GM23248 (cell line): ENCODE data around the gene PLEKHA6. TPM values are rescaled to one million over a fixed set of nuclear protein-coding genes. Genes with fewer than 3 reads are reported as not detected.
"Not testable (repeated sequence)": the region's sequence is repeated elsewhere in the genome, so short reads cannot be mapped to it uniquely, and the experiment has no call there.

Experiments used
- DNase-seq: peaks from one replicate; pipeline ENCODE4 v3.0.0-alpha.2; 2015
- H2AFZ ChIP-seq: fragments of 200-600 bp; sonication (generic); 2 replicates; pipeline ENCODE4 v1.6.1; 2016; ENCODE audit warnings: antibody characterized with exemption
- H3F3A ChIP-seq: fragments of 200-600 bp; sonication (generic); 2 replicates; pipeline ENCODE4 v1.6.1; 2016; ENCODE audit warnings: mild to moderate bottlenecking, antibody characterized with exemption, mixed run types; ENCODE audit not compliant: insufficient read depth
- H3K27ac ChIP-seq: fragments of 200-600 bp; sonication (generic); 2 replicates; pipeline ENCODE4 v1.5.1; 2016; ENCODE audit warnings: mild to moderate bottlenecking
- H3K27me3 ChIP-seq: fragments of 200-600 bp; sonication (generic); replicated peaks from 2 replicates; pipeline ENCODE4 v1.6.1; 2016; ENCODE audit warnings: mild to moderate bottlenecking; ENCODE audit not compliant: insufficient read depth
- H3K36me3 ChIP-seq: fragments of 200-600 bp; sonication (generic); 2 replicates; pipeline ENCODE4 v1.6.1; 2016; ENCODE audit warnings: low read depth, mild to moderate bottlenecking
- H3K4me1 ChIP-seq: fragments of 200-600 bp; sonication (generic); 2 replicates; pipeline ENCODE4 v1.6.1; 2016; ENCODE audit warnings: mild to moderate bottlenecking; ENCODE audit not compliant: insufficient read depth
- H3K4me2 ChIP-seq: fragments of 200-600 bp; sonication (generic); one replicate; pipeline ENCODE4 v1.6.1; 2016; ENCODE audit warnings: mild to moderate bottlenecking; ENCODE audit not compliant: unreplicated experiment
- H3K4me3 ChIP-seq: fragments of 200-600 bp; sonication (generic); 2 replicates; pipeline ENCODE4 v1.5.1; 2016; ENCODE audit warnings: mild to moderate bottlenecking
- H3K79me2 ChIP-seq: fragments of 200-600 bp; sonication (generic); 2 replicates; pipeline ENCODE4 v1.6.1; 2016; ENCODE audit warnings: mild to moderate bottlenecking; ENCODE audit not compliant: insufficient read depth
- H3K9ac ChIP-seq: fragments of 200-600 bp; sonication (generic); 2 replicates; pipeline ENCODE4 v1.6.1; 2016; ENCODE audit warnings: mild to moderate bottlenecking
- H3K9me2 ChIP-seq: fragments of 200-600 bp; sonication (generic); 2 replicates; pipeline ENCODE4 v1.6.1; 2016; ENCODE audit warnings: mixed run types, mild to moderate bottlenecking, moderate library complexity; ENCODE audit not compliant: insufficient read depth
- H3K9me3 ChIP-seq: fragments of 200-600 bp; sonication (generic); one replicate; pipeline ENCODE4 v1.6.1; 2017; ENCODE audit warnings: low read depth
- H4K20me1 ChIP-seq: fragments of 200-600 bp; sonication (generic); 2 replicates; pipeline ENCODE4 v1.6.0; 2016; ENCODE audit not compliant: insufficient read depth
- EZH2 ChIP-seq: fragments of 200-600 bp; sonication (generic); IDR thresholded peaks from 2 replicates; pipeline ENCODE4 v1.6.1; 2018; ENCODE audit warnings: antibody characterized with exemption, mild to moderate bottlenecking; ENCODE audit not compliant: insufficient read depth, poor library complexity, severe bottlenecking
- EZH2phosphoT487 ChIP-seq: fragments of 200-600 bp; sonication (generic); IDR thresholded peaks from 2 replicates; pipeline ENCODE4 v1.6.1; 2018; ENCODE audit warnings: antibody characterized with exemption, moderate library complexity, mild to moderate bottlenecking, low read depth; ENCODE audit not compliant: insufficient read depth
- WGBS, 2 experiments: methylation state at CpG; one replicate each; pipeline ENCODE4 v1.1.6; 2015 to 2017; ENCODE audit warnings: low lambda C conversion rate in 2 of 2, low coverage in 1 of 2; ENCODE audit errors: missing lambda C conversion rate in 2 of 2; 5-methylcytosine and 5-hydroxymethylcytosine counted together
- in situ Hi-C: fragments of 300-500 bp; cut with MboI; formaldehyde crosslinking; loops from 2 replicates; pipeline ENCODE4 v1.15.0; 2020
- polyA plus RNA-seq: library from polyadenylated mRNA; unstranded; fragments of >200 nt; fragmentation: Nextera tagmentation; extraction: Ambion mirVana; gene quantifications from 2 replicates; pipeline ENCODE4 v1.2.1, GENCODE V29; 2016
- total RNA-seq: library from RNA; depleted of rRNA; stranded (reverse); fragments of >200 nt; shearing (Covaris generic); gene quantifications from 2 replicates; pipeline ENCODE4 v1.2.3, GENCODE V29; 2014

Gene PLEKHA6
- total and polyA plus RNA-seq, 2 experiments from 2014 or later: 4.5 to 7.3 TPM

- H3K4me2 ChIP-seq, H3F3A ChIP-seq, H3K9me3 ChIP-seq, H3K27ac ChIP-seq, H3K79me2 ChIP-seq, H3K4me1 ChIP-seq, H3K27me3 ChIP-seq, H3K4me3 ChIP-seq, H3K9ac ChIP-seq, H2AFZ ChIP-seq, DNase-seq, H3K9me2 ChIP-seq, H3K36me3 ChIP-seq, in situ Hi-C loops, H4K20me1 ChIP-seq: not testable (repeated sequence)
- 97 to 100% methylated on average over 1 of the region's 1 CpG for WGBS, 2 experiments
These were observed 122.2 kb downstream of the PLEKHA6 start for GRCh38 chr1:204237515-204237914.

- in situ Hi-C loops: no loop called here
- TF ChIP-seq EZH2 (no peak), EZH2phosphoT487 (no peak)
These were observed 127.2 kb downstream of the PLEKHA6 start for GRCh38 chr1:204232526-204232925.

GRCh38 chr1:204230211-204230610, 129.5 kb downstream of the PLEKHA6 start:
- Histone ChIP-seq H2AFZ (no peak overlapping the region), H3K79me2 (no peaks in the 10 kb centered on the region), H3K9me3 (no peaks in the 10 kb centered on the region), H3K4me2 (no peak overlapping the region), H3K4me1 (peaks cover 8% of the 10 kb centered on the region), H4K20me1 (no peaks in the 10 kb centered on the region), H3K9ac (no peak overlapping the region), H3K27ac (no peak overlapping the region), H3K9me2 (no peaks in the 10 kb centered on the region), H3K4me3 (no peak overlapping the region), H3K36me3 (no peaks in the 10 kb centered on the region), H3K27me3 (no peaks in the 10 kb centered on the region), H3F3A (0 out of 2 replicates have a peak, but pooled peaks cover 4% of the 10 kb centered on the region)
- no peak for TF ChIP-seq EZH2phosphoT487
- no peak for TF ChIP-seq EZH2
- WGBS, 2 experiments: 90% methylated on average over 9 to 14 of the region's 14 CpGs
- no peak for DNase-seq
- in situ Hi-C loops: no loop called here

More at GRCh38 chr1:204232526-204232925, 127.2 kb downstream of the PLEKHA6 start:
- H3K4me2 ChIP-seq: no peak overlapping the region
- H2AFZ ChIP-seq: no peak overlapping the region
- peak; percentile 65 for DNase-seq
- H3K4me1 ChIP-seq: peaks cover 8% of the 10 kb centered on the region
- H3K27ac ChIP-seq: no peak overlapping the region
- H3K9ac ChIP-seq: no peak overlapping the region
- no peak overlapping the region for H3K4me3 ChIP-seq
- H3F3A ChIP-seq: no peaks in the 10 kb centered on the region
- no peaks in the 10 kb centered on the region for H4K20me1 ChIP-seq
- no peaks in the 10 kb centered on the region for H3K27me3 ChIP-seq
- H3K9me2 ChIP-seq: no peaks in the 10 kb centered on the region
- H3K36me3 ChIP-seq: no peaks in the 10 kb centered on the region
- no peaks in the 10 kb centered on the region for H3K79me2 ChIP-seq
- no peaks in the 10 kb centered on the region for H3K9me3 ChIP-seq

- H2AFZ ChIP-seq: no peak overlapping the region
- WGBS, 2 experiments: 96 to 99% methylated on average over 12 to 13 of the region's 13 CpGs
- no peaks in the 10 kb centered on the region for H3K9me2 ChIP-seq
- no peaks in the 10 kb centered on the region for H4K20me1 ChIP-seq
- no peaks in the 10 kb centered on the region for H3K36me3 ChIP-seq
- H3K4me1 ChIP-seq: peaks cover 8% of the 10 kb centered on the region
- no peak for TF ChIP-seq EZH2
- no peak for TF ChIP-seq EZH2phosphoT487
- H3K9me3 ChIP-seq: no peaks in the 10 kb centered on the region
- no peak overlapping the region for H3K4me3 ChIP-seq
- in situ Hi-C loops: no loop called here
- peaks cover 8% of the 10 kb centered on the region; the same call in 1 of the 2 replicates for H3F3A ChIP-seq
- H3K9ac ChIP-seq: no peak overlapping the region
- H3K79me2 ChIP-seq: no peaks in the 10 kb centered on the region
- H3K27ac ChIP-seq: no peak overlapping the region
- DNase-seq: no peak
- H3K27me3 ChIP-seq: no peaks in the 10 kb centered on the region
- no peak overlapping the region for H3K4me2 ChIP-seq
These were observed 130.8 kb downstream of the PLEKHA6 start for GRCh38 chr1:204228896-204229295.
